Neural progenitor cell (in vitro differentiated cells): ENCODE measurements around the gene VWA7.

Experiments
- CTCF ChIP-seq: fragments of 200-600 bp; sonication (generic); IDR thresholded peaks from 2 replicates; pipeline ENCODE4 v1.5.1; 2017; ENCODE audit warnings: antibody characterized with exemption, mild to moderate bottlenecking
- EZH2 ChIP-seq: fragments of 200-600 bp; sonication (generic); IDR thresholded peaks from 2 replicates; pipeline ENCODE4 v1.6.1; 2017; ENCODE audit warnings: antibody characterized with exemption, mild to moderate bottlenecking, moderate library complexity
- EZH2phosphoT487 ChIP-seq: fragments of 200-600 bp; sonication (generic); IDR thresholded peaks from 2 replicates; pipeline ENCODE4 v1.6.1; 2017; ENCODE audit warnings: antibody characterized with exemption

GRCh38 chr6:31779908-31780307 is 2.8 kb upstream of the VWA7 start:
- TF ChIP-seq EZH2 (no peak), CTCF (no peak), EZH2phosphoT487 (no peak)
